IPS DF 4.7 (cell line): Measurements from ENCODE around the gene C5orf63.
"Not testable (repeated sequence)": the region's sequence is repeated elsewhere in the genome, so short reads cannot be mapped to it uniquely, and the experiment has no call there.

Experiments
- DNase-seq: peaks from one replicate; pipeline ENCODE4 v3.0.0-alpha.2; 2013; ENCODE audit warnings: low spot score; ENCODE audit errors: extremely low read depth

The C5orf63 gene

GRCh38 chr5:127072861-127073846 is at the start of gene C5orf63:
Gene C5orf63 (minus strand): TSS chr5:127073502. CDS start chr5:127058995, 14,507 bp downstream.
- DNase-seq = no peak

GRCh38 chr5:127112347-127112864 is 39.1 kb upstream of the C5orf63 start:
- no peak for DNase-seq

GRCh38 chr5:127111112-127111511 is 37.8 kb upstream of the C5orf63 start:
- no peak for DNase-seq

- not testable (repeated sequence) for DNase-seq
These were observed 35.4 kb upstream of the C5orf63 start for GRCh38 chr5:127108624-127109260.

GRCh38 chr5:127101935-127102334 is 28.6 kb upstream of the C5orf63 start:
- no peak for DNase-seq

GRCh38 chr5:127101533-127101932 is 28.2 kb upstream of the C5orf63 start:
- no peak for DNase-seq

- DNase-seq = no peak
These were observed 24.9 kb upstream of the C5orf63 start for GRCh38 chr5:127098241-127098640.

GRCh38 chr5:127097278-127097677 is 24.0 kb upstream of the C5orf63 start:
- no peak for DNase-seq

GRCh38 chr5:127096328-127096993 is 23.2 kb upstream of the C5orf63 start:
- DNase-seq = no peak

- DNase-seq = no peak
These were observed 21.0 kb upstream of the C5orf63 start for GRCh38 chr5:127094161-127094814.

- no peak for DNase-seq
These were observed 19.4 kb upstream of the C5orf63 start for GRCh38 chr5:127092690-127093089.

- DNase-seq = no peak
These were observed 15.9 kb upstream of the C5orf63 start for GRCh38 chr5:127089191-127089590.

- no peak for DNase-seq
These were observed 14.9 kb upstream of the C5orf63 start for GRCh38 chr5:127088251-127088650.

- no peak for DNase-seq
These were observed 13.3 kb upstream of the C5orf63 start for GRCh38 chr5:127086589-127086988.

- DNase-seq = no peak
These were observed 12.5 kb upstream of the C5orf63 start for GRCh38 chr5:127085796-127086195.

- no peak for DNase-seq
These were observed 12.1 kb upstream of the C5orf63 start for GRCh38 chr5:127085371-127085770.

GRCh38 chr5:127084656-127085055 is 11.4 kb upstream of the C5orf63 start:
- no peak for DNase-seq

- no peak for DNase-seq
These were observed 10.4 kb upstream of the C5orf63 start for GRCh38 chr5:127083711-127084110.

GRCh38 chr5:127079994-127080491 is 6.7 kb upstream of the C5orf63 start:
- DNase-seq = no peak

- no peak for DNase-seq
These were observed 4.1 kb upstream of the C5orf63 start for GRCh38 chr5:127077366-127077765.
